Aorta (tissue), 5 donors: Measurements from ENCODE around the gene BDKRB1. TPM values are rescaled to one million over a fixed set of nuclear protein-coding genes. Genes with fewer than 3 reads are reported as not detected.

Experiments used
- ATAC-seq: fragments of 200-7000 bp; cut with Tn5 transposase; one replicate; pipeline ENCODE4 v1.9.1; 2022; ENCODE audit warnings: moderate library complexity; ENCODE audit not compliant: low FRiP score
- DNase-seq, 2 donors: peaks; one replicate each; pipeline ENCODE4 v3.0.0-alpha.2; 2020
- H3K27ac ChIP-seq, 2 donors: one replicate each; pipeline ENCODE4 v1.5.1; 2013; ENCODE audit warnings: low read length in 2 of 2, mild to moderate bottlenecking in 2 of 2, moderate library complexity in 2 of 2, control low read depth in 1 of 2, inconsistent platforms in 1 of 2, low read depth in 1 of 2
- H3K27me3 ChIP-seq, 2 donors: one replicate each; pipeline ENCODE4 v1.6.1; 2013; ENCODE audit warnings: control low read depth in 1 of 2, low read length in 1 of 2, mild to moderate bottlenecking in 1 of 2, moderate library complexity in 1 of 2; ENCODE audit not compliant: insufficient read depth in 2 of 2, control insufficient read depth in 1 of 2
- H3K36me3 ChIP-seq, 2 donors: one replicate each; pipeline ENCODE4 v1.6.1; 2013; ENCODE audit warnings: control low read depth in 1 of 2, low read length in 1 of 2, mild to moderate bottlenecking in 1 of 2; ENCODE audit not compliant: insufficient read depth in 2 of 2, control insufficient read depth in 1 of 2
- H3K4me1 ChIP-seq, 2 donors: one replicate each; pipeline ENCODE4 v1.6.1; 2013; ENCODE audit warnings: low read length in 2 of 2, control low read depth in 1 of 2, mild to moderate bottlenecking in 1 of 2, moderate library complexity in 1 of 2; ENCODE audit not compliant: insufficient read depth in 2 of 2, control insufficient read depth in 1 of 2
- H3K4me3 ChIP-seq, 2 donors: one replicate each; pipeline ENCODE4 v1.5.1; 2013; ENCODE audit warnings: low read length in 2 of 2, control low read depth in 1 of 2, mild to moderate bottlenecking in 1 of 2
- H3K9me3 ChIP-seq: one replicate; pipeline ENCODE4 v1.6.1; 2013; ENCODE audit warnings: mild to moderate bottlenecking, low read length; ENCODE audit not compliant: control insufficient read depth
- WGBS, 2 donors: extraction: QIAGEN DNeasy Blood & Tissue Kit; methylation state at CpG; one replicate each; pipeline ENCODE4 v1.1.7; 2013; 5-methylcytosine and 5-hydroxymethylcytosine counted together
- intact Hi-C, 2 donors: fragments of 100-400 bp; cut with DNase I; formaldehyde crosslinking; loops; one replicate each; pipeline versions ENCODE4 v1.14.2 to v1.15.0; 2022
- polyA plus RNA-seq, 2 donors: library from polyadenylated mRNA; stranded (reverse); fragments of 200-250 nt; gene quantifications; one replicate each; pipeline ENCODE4 v1.2.3, GENCODE V29; 2013
- total RNA-seq, 2 donors: library from RNA; stranded (reverse); fragmentation: NEBNext Ultra II Directional; extraction: Animal tissue kit (Norgen Biotek cat#: 25700); gene quantifications; one replicate each; pipeline ENCODE4 v1.2.1, GENCODE V29; 2021
- donor health status: healthy with polysubstance abuse.
- donor health status: Bipolar disorder and iron deficiency.
- donor health status: DM: no; HTN: no; CAD: no.
- donor health status: DM: no; HTN: no; CAD: no.
- donor health status: DM: yes; HTN: yes; CAD: no.

BDKRB1 gene
- total and polyA plus RNA-seq, 4 donors, result 0.18 to 2.8 (median 0.36) TPM; not detected in 1

DNA sequence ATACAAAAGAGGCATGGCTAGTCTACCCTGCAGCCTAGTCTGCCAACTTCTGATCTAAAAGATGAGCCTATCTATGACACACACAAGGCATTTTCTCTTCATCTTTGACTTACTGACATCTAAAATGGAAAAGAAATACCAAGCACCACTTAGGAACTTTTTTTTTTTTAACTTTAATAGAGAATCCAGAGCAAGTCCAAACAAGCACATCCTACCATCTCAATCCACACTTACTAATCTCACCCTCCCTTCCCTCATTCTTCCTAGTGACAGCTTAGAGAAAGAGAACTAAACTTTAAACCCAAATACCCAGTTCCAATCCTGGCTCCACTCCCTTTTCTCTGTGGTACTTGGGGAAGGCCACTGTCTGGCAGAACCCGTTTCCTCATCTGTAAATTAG lies 31.8 kb downstream of the BDKRB1 start:
- no peak for DNase-seq

GRCh38 chr14:96294246-96294645 lies 38.2 kb downstream of the BDKRB1 start:
- Histone ChIP-seq H3K36me3 (peaks cover 4 to 7% of the 10 kb centered on the region in 2 donors), H3K27me3 (no peaks in the 10 kb centered on the region), H3K27ac (no peak overlapping the region), H3K4me3 (no peak overlapping the region), H3K4me1 (no peaks in the 10 kb centered on the region), H3K9me3 (no peaks in the 10 kb centered on the region)
- ATAC-seq (no peak), DNase-seq (no peak)
- 80 to 85% methylated on average over 7 of the region's 7 CpGs for WGBS, 2 donors
- intact Hi-C loops, result no loop called here

More for the DNA sequence above, 31.8 kb downstream of the BDKRB1 start:
- Histone ChIP-seq H3K9me3 (no peaks in the 10 kb centered on the region), H3K36me3 (peaks cover 2 to 8% of the 10 kb centered on the region in 2 donors), H3K27ac (no peak overlapping the region), H3K4me3 (no peak overlapping the region), H3K27me3 (no peaks in the 10 kb centered on the region), H3K4me1 (no peaks in the 10 kb centered on the region)
- 92 to 99% methylated on average over 1 of the region's 1 CpG for WGBS, 2 donors
- ATAC-seq, result no peak
- intact Hi-C loops, result no loop called here

DNA sequence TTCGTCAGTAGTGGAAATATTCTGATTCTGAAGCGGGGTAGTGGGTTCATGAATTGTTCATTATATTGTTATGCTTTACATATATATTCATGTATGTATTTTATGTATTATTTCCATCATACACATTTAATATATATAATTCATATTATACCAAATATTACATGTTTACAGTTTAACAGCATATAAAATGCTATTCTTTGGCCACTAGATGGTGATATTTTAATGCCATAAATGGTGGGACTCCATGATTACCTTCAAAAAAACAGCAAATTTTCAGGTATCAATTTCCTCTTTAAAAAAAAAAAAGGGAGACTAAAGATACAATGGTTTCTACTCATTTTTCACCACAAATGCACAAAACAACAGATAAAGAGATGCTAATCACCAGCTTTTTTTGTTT lies 41.0 kb downstream of the BDKRB1 start:
- 94 to 97% methylated on average over 2 of the region's 2 CpGs for WGBS, 2 donors
- Histone ChIP-seq H3K36me3 (peaks cover 2 to 5% of the 10 kb centered on the region in 2 donors), H3K27me3 (no peaks in the 10 kb centered on the region), H3K4me1 (no peaks in the 10 kb centered on the region), H3K9me3 (no peaks in the 10 kb centered on the region), H3K4me3 (no peak overlapping the region), H3K27ac (no peak overlapping the region)
- ATAC-seq (no peak), DNase-seq (no peak)
- intact Hi-C loops, result loop anchor here (5.0 kb wide), 1 partner anchor 125 kb away; no protein-coding TSS in a partner anchor

DNA sequence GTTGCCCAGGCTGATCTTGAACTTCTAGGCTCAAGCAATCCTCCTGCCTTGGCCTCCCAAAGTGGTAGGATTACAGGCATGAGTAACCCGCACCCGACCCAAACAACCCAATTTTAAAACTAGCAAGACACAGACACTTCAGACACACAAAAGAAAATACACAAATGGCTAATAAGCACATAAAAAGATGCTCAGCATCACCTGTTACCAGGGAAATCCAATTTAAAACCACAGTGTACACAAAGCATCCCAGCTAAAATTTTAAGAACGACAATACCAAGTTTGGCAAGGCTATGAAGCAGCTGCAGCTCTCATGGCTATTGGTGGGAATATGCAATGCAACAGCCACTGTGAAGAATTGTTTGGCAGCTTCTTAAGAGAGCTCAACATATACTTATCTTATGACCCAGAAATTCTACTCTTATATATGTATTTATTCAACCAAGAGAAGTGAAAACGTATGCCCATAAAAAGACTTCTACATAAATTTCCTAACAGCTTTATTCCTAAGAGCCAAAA lies 42.0 kb downstream of the BDKRB1 start:
- no peak overlapping the region for H3K27ac ChIP-seq
- H3K27me3 ChIP-seq, result no peaks in the 10 kb centered on the region
- peaks cover 2 to 6% of the 10 kb centered on the region in 2 donors for H3K36me3 ChIP-seq
- intact Hi-C loops, result loop anchor here (5.0 kb wide), 1 partner anchor 124 kb away; no protein-coding TSS in a partner anchor
- ATAC-seq (no peak), DNase-seq (no peak)
- 85 to 93% methylated on average over 4 of the region's 4 CpGs for WGBS, 2 donors
- no peaks in the 10 kb centered on the region for H3K9me3 ChIP-seq
- no peaks in the 10 kb centered on the region for H3K4me1 ChIP-seq
- no peak overlapping the region for H3K4me3 ChIP-seq

DNA sequence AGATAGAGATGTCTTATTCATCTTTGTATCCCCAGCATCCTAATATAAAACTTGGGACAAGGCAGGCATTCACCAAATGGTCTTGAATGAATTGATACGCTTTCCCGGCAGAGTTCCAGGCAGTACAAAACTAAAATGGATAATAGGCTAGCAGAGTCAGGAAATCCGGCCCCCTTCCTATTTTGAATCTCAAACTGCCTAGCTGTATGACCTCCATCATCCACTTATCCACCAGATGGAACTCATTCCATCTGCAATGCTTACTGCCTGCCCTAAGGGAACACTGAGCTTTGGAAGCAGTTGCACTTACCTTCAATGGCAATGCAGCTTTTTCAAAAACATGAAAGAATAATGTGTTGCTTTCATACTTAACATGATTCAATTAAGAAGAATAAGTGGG lies 43.4 kb downstream of the BDKRB1 start:
- 69 to 88% methylated on average over 3 of the region's 3 CpGs for WGBS, 2 donors
- DNase-seq (no peak), ATAC-seq (no peak)
- no peaks in the 10 kb centered on the region for H3K4me1 ChIP-seq
- no peak overlapping the region for H3K4me3 ChIP-seq
- H3K27ac ChIP-seq, result no peak overlapping the region
- H3K36me3 ChIP-seq, result peaks cover 2 to 10% of the 10 kb centered on the region in 2 donors
- intact Hi-C loops, result loop anchor here (5.0 kb wide), 1 partner anchor 123 kb away; no protein-coding TSS in a partner anchor
- H3K27me3 ChIP-seq, result no peaks in the 10 kb centered on the region
- no peaks in the 10 kb centered on the region for H3K9me3 ChIP-seq

- Histone ChIP-seq H3K36me3 (peaks cover 6 to 16% of the 10 kb centered on the region in 2 donors), H3K27ac (no peak overlapping the region), H3K27me3 (no peaks in the 10 kb centered on the region), H3K9me3 (no peaks in the 10 kb centered on the region), H3K4me1 (no peaks in the 10 kb centered on the region), H3K4me3 (no peak overlapping the region)
- no peak for ATAC-seq
- no peak for DNase-seq
- 78 to 82% methylated on average over 3 of the region's 3 CpGs for WGBS, 2 donors
- intact Hi-C loops, result no loop called here
These were observed 48.0 kb downstream of the BDKRB1 start for GRCh38 chr14:96303981-96304380.

DNA sequence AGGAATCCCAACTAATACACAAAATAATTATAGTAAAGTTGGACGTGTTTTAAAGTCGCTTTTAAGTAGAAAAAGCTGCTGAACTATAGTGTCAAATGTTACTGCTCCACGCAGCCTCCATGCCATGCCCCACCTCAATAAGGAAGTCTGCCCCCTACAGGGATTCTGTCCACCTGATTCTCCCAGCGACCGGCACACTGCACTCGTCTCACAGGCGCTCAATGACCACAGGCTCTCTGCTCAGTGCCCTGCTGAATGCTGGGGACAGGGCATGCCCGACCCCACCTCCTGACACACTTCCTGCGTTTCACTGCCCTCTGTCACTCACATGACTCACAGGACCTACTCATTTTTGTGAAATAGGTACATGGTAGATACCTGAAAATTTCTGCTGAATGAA lies 48.9 kb downstream of the BDKRB1 start:
- no peaks in the 10 kb centered on the region for H3K27me3 ChIP-seq
- no peak overlapping the region for H3K4me3 ChIP-seq
- no peak for ATAC-seq
- peaks cover 6 to 11% of the 10 kb centered on the region in 2 donors for H3K36me3 ChIP-seq
- DNase-seq, result no peak
- H3K4me1 ChIP-seq, result no peaks in the 10 kb centered on the region
- WGBS, 2 donors, result 80 to 82% methylated on average over 9 of the region's 9 CpGs
- H3K27ac ChIP-seq, result no peak overlapping the region
- no peaks in the 10 kb centered on the region for H3K9me3 ChIP-seq
- intact Hi-C loops, result no loop called here

- no peak for ATAC-seq
- 87 to 88% methylated on average over 4 of the region's 4 CpGs for WGBS, 2 donors
These were observed 51.4 kb downstream of the BDKRB1 start for GRCh38 chr14:96307434-96307833.

DNA sequence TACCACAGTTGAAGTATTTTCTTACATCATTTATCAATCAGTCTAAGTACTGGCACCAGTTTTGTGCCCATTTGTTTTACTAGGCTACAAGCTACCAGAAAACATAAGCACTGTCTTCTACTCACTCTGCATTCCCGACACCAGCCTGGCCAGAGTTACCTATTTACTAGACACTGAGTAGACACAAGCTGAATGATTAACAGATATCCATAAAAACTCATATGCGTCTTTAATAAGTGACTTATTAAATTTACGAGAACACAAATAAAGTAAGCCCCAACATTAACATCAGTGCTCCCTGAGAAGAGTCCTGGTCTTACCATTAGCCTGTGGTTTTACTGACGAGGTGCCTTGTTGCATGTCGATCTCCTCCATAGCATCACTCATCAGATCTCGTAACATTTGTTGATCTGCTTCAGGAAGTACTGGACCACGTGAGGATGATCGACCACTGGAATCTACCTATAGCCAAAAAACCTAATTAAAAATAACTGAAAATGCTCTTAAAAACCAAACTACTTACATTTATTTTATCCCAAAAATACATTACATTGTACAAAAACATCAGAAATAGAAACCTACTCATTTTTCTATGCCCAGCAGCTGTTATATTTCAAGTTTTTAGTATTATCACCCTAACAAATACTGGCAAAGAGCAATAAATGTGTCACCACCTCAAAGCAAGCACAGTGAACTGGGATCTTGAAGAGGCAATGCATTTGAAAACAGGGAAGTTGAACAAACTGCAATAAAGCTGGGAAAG lies 53.3 kb downstream of the BDKRB1 start:
- H3K4me3 ChIP-seq, result no peak overlapping the region
- no peaks in the 10 kb centered on the region for H3K4me1 ChIP-seq
- ATAC-seq, result no peak
- intact Hi-C loops, result no loop called here
- H3K27ac ChIP-seq, result no peak overlapping the region
- 86 to 87% methylated on average over 8 of the region's 8 CpGs for WGBS, 2 donors
- no peaks in the 10 kb centered on the region for H3K27me3 ChIP-seq
- H3K9me3 ChIP-seq, result no peaks in the 10 kb centered on the region
- peaks cover 7 to 12% of the 10 kb centered on the region in 2 donors for H3K36me3 ChIP-seq
- DNase-seq, result no peak

More at GRCh38 chr14:96307434-96307833, 51.4 kb downstream of the BDKRB1 start:
- intact Hi-C loops, result no loop called here
- Histone ChIP-seq H3K27me3 (no peaks in the 10 kb centered on the region), H3K9me3 (no peaks in the 10 kb centered on the region), H3K27ac (no peak overlapping the region), H3K4me1 (no peaks in the 10 kb centered on the region), H3K4me3 (no peak overlapping the region), H3K36me3 (peaks cover 10 to 11% of the 10 kb centered on the region in 2 donors)
- no peak for DNase-seq
